Activated B cell treated with CpG ODN at 0.5 μM for 24 hours (primary cell): ENCODE measurements around the gene DACH2. TPM values are rescaled to one million over a fixed set of nuclear protein-coding genes. Genes with fewer than 3 reads are reported as not detected.

ENCODE experiments used
- ATAC-seq: fragments of 200-7000 bp; cut with Tn5 transposase; one replicate; pipeline ENCODE4 v1.10.0; 2021; ENCODE audit warnings: low read depth, mild to moderate bottlenecking, moderate library complexity
- CTCF ChIA-PET: fragments of 350-600 bp; sonication (Branson Sonifier 250); formaldehyde crosslinking; loops from one replicate; lab custom pipeline; 2021; ENCODE audit warnings: antibody characterized with exemption; lab: Charles Lee
- POLR2A ChIA-PET: fragments of 350-600 bp; sonication (Branson Sonifier 250); formaldehyde crosslinking; loops from one replicate; lab custom pipeline; 2021; ENCODE audit warnings: antibody characterized with exemption; lab: Charles Lee
- DNase-seq: peaks from one replicate; pipeline ENCODE4 v3.0.0; 2022
- H3K27ac Mint-ChIP-seq: one replicate; pipeline ENCODE4 v1.8.0; 2020; ENCODE audit warnings: mixed read lengths
- H3K27me3 Mint-ChIP-seq: one replicate; pipeline ENCODE4 v1.8.0; 2021; ENCODE audit warnings: mixed read lengths
- H3K36me3 Mint-ChIP-seq: one replicate; pipeline ENCODE4 v1.8.0; 2021; ENCODE audit warnings: low read depth, mixed read lengths
- H3K4me1 Mint-ChIP-seq: one replicate; pipeline ENCODE4 v1.8.0; 2021; ENCODE audit warnings: mixed read lengths
- H3K4me3 Mint-ChIP-seq: one replicate; pipeline ENCODE4 v1.8.0; 2020; ENCODE audit warnings: mild to moderate bottlenecking, mixed read lengths
- H3K9me3 Mint-ChIP-seq: one replicate; pipeline ENCODE4 v1.8.0; 2020; ENCODE audit warnings: mixed read lengths
- intact Hi-C: fragments of 100-400 bp; cut with micrococcal nuclease; formaldehyde crosslinking; loops from one replicate; pipeline ENCODE4 v1.15.1; 2024
- total RNA-seq: library from RNA; stranded (reverse); gene quantifications from 2 replicates; pipeline ENCODE4 v1.2.3, GENCODE V29; 2022
- TF ChIP-seq, protein P1 (sequence below): fragments of 200-600 bp; IDR thresholded peaks from one replicate; pipeline ENCODE4 v1.8.0; 2022; ENCODE audit warnings: antibody characterized with exemption, mild to moderate bottlenecking

The DACH2 gene
- total RNA-seq, 1 donor from 2014 or later: not detected

- CTCF ChIA-PET: no interaction called here
- ATAC-seq: no peak
Measured at GRCh38 chrX:86830685-86831084, 682.4 kb downstream of the DACH2 start.

DNA sequence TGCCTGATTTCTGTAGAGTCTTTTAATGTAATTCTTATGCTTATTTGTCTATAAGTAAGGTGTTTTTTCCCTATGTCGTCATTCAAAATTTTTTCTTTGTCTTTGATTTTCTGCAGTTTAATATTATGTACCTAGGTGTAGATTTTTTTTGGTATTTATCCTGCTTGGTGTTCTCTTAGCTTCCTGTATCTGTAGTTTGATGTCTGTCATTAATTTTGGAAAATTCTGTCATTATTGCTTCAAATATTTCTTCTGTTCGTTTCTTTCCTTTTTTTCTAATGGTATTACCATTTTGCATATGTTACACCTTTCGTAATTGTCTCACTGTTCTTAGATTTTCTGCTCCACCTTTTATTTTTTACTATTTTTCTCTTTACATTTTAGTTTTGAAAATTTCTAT is 696.9 kb downstream of the DACH2 start:
- Mint-ChIP-seq H3K27me3 (no peaks in the 10 kb centered on the region), H3K27ac (no peak overlapping the region), H3K9me3 (no peaks in the 10 kb centered on the region), H3K4me1 (no peaks in the 10 kb centered on the region), H3K36me3 (no peaks in the 10 kb centered on the region), H3K4me3 (no peak overlapping the region)
- DNase-seq: no peak
- TF ChIP-seq, protein P1, sequence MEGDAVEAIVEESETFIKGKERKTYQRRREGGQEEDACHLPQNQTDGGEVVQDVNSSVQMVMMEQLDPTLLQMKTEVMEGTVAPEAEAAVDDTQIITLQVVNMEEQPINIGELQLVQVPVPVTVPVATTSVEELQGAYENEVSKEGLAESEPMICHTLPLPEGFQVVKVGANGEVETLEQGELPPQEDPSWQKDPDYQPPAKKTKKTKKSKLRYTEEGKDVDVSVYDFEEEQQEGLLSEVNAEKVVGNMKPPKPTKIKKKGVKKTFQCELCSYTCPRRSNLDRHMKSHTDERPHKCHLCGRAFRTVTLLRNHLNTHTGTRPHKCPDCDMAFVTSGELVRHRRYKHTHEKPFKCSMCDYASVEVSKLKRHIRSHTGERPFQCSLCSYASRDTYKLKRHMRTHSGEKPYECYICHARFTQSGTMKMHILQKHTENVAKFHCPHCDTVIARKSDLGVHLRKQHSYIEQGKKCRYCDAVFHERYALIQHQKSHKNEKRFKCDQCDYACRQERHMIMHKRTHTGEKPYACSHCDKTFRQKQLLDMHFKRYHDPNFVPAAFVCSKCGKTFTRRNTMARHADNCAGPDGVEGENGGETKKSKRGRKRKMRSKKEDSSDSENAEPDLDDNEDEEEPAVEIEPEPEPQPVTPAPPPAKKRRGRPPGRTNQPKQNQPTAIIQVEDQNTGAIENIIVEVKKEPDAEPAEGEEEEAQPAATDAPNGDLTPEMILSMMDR: no peak
- ChIA-PET POLR2A (no interaction called here), CTCF (no interaction called here)
- intact Hi-C loops: no loop called here
- ATAC-seq: no peak

More at GRCh38 chrX:86830685-86831084, 682.4 kb downstream of the DACH2 start:
- Mint-ChIP-seq H3K4me3 (no peak overlapping the region), H3K27ac (no peak overlapping the region), H3K4me1 (no peaks in the 10 kb centered on the region), H3K9me3 (peaks cover 3% of the 10 kb centered on the region), H3K27me3 (no peaks in the 10 kb centered on the region), H3K36me3 (no peaks in the 10 kb centered on the region)
- no peak for DNase-seq
- TF ChIP-seq, protein P1: no peak
- intact Hi-C loops: no loop called here
- POLR2A ChIA-PET: no interaction called here

Other genes with a start within 250 kb of the DACH2 start
- gene CHM, start 100.9 kb upstream of the DACH2 start, total RNA-seq: 15.3 and 22.9 TPM in 2 replicates